ENCODE measurements around the gene CPSF4. TPM values are rescaled to one million over a fixed set of nuclear protein-coding genes. Genes with fewer than 3 reads are reported as not detected.

The CPSF4 gene
- total RNA-seq, 4 donors from 2014 or later, result 13.6 to 34.6 (median 23.0) TPM

- TF ChIP-seq POLR2AphosphoS5 (IDR thresholded peaks at IDR 0.05) (no peak), POLR2A (IDR thresholded peaks at IDR 0.05) (no peak), CTCF (IDR thresholded peaks at IDR 0.05) (no peak), EP300 (IDR thresholded peaks at IDR 0.05) (no peak)
- no peak overlapping the region for H3K27ac ChIP-seq
- peaks cover 0 to 13% (median 2%) of the 10 kb centered on the region in 3 donors for H3K4me1 ChIP-seq
- 50 to 55% methylated on average over 2 of the region's 9 CpGs for WGBS, 2 donors (ENCODE audit: low coverage in 1 of 2)
- no peaks in the 10 kb centered on the region for H3K27me3 ChIP-seq
- H3K4me3 ChIP-seq, result no peak overlapping the region
- peaks cover 0 to 100% of the 10 kb centered on the region in 2 donors for H3K36me3 ChIP-seq
- ATAC-seq, result no peak
- H3K9me3 ChIP-seq, result no peaks in the 10 kb centered on the region
Measured at GRCh38 chr7:99455874-99456273, 17.1 kb downstream of the CPSF4 start.

GRCh38 chr7:99456288-99456687, 17.5 kb downstream of the CPSF4 start:
- H3K36me3 ChIP-seq, result peaks cover 0 to 97% of the 10 kb centered on the region in 2 donors
- H3K27ac ChIP-seq, result no peak overlapping the region

GRCh38 chr7:99457050-99457649, 18.4 kb downstream of the CPSF4 start:
- no peak overlapping the region for H3K4me3 ChIP-seq
- TF ChIP-seq EP300 (IDR thresholded peaks at IDR 0.05), result no peak
- no peak for TF ChIP-seq POLR2AphosphoS5 (IDR thresholded peaks at IDR 0.05)
- no peak for TF ChIP-seq CTCF (IDR thresholded peaks at IDR 0.05)
- TF ChIP-seq POLR2A (IDR thresholded peaks at IDR 0.05), result no peak
- 51 to 100% methylated on average over 1 to 4 of the region's 6 CpGs for WGBS, 2 donors (ENCODE audit: low coverage in 1 of 2)
- peaks cover 0 to 24% (median 4%) of the 10 kb centered on the region in 3 donors for H3K4me1 ChIP-seq
- ATAC-seq, result no peak
- H3K36me3 ChIP-seq, result peaks cover 0 to 93% of the 10 kb centered on the region in 2 donors
- H3K27me3 ChIP-seq, result no peaks in the 10 kb centered on the region
- H3K9me3 ChIP-seq, result no peaks in the 10 kb centered on the region
- H3K27ac ChIP-seq, result no peak overlapping the region

More at GRCh38 chr7:99456288-99456687, 17.5 kb downstream of the CPSF4 start:
- Histone ChIP-seq H3K9me3 (no peaks in the 10 kb centered on the region), H3K4me3 (no peak overlapping the region), H3K4me1 (peaks cover 0 to 17% (median 4%) of the 10 kb centered on the region in 3 donors), H3K27me3 (no peaks in the 10 kb centered on the region)
- WGBS, 2 donors (ENCODE audit: low coverage in 1 of 2), result 72 to 79% methylated on average over 3 of the region's 13 CpGs
- TF ChIP-seq POLR2A (IDR thresholded peaks at IDR 0.05) (no peak), POLR2AphosphoS5 (IDR thresholded peaks at IDR 0.05) (no peak), EP300 (IDR thresholded peaks at IDR 0.05) (no peak), CTCF (IDR thresholded peaks at IDR 0.05) (no peak)
- ATAC-seq, result no peak

- peaks cover 0 to 91% of the 10 kb centered on the region in 2 donors for H3K36me3 ChIP-seq
- 74% methylated on average over 5 of the region's 26 CpGs; no CpG with 5 or more reads in 1 of the 2 donors for WGBS, 2 donors (ENCODE audit: low coverage in 1 of 2)
- no peak overlapping the region for H3K27ac ChIP-seq
- H3K27me3 ChIP-seq, result no peaks in the 10 kb centered on the region
- no peak for ATAC-seq
- H3K4me1 ChIP-seq, result peaks cover 0 to 31% (median 4%) of the 10 kb centered on the region in 3 donors
- no peaks in the 10 kb centered on the region for H3K9me3 ChIP-seq
- no peak for TF ChIP-seq EP300 (IDR thresholded peaks at IDR 0.05)
- H3K4me3 ChIP-seq, result no peak overlapping the region
Measured at GRCh38 chr7:99457650-99458493, 19.1 kb downstream of the CPSF4 start.

- no peaks in the 10 kb centered on the region for H3K9me3 ChIP-seq
- WGBS, 2 donors (ENCODE audit: low coverage in 1 of 2), result 81% methylated on average over 6 of the region's 8 CpGs; no CpG with 5 or more reads in 1 of the 2 donors
- H3K4me1 ChIP-seq, result peaks cover 0 to 44% (median 4%) of the 10 kb centered on the region in 3 donors
- TF ChIP-seq POLR2A (IDR thresholded peaks at IDR 0.05) (no peak), CTCF (IDR thresholded peaks at IDR 0.05) (peak in 1 of 4 experiments; percentile 9)
- no peak for ATAC-seq
- no peak overlapping the region for H3K4me3 ChIP-seq
- H3K27me3 ChIP-seq, result no peaks in the 10 kb centered on the region
- H3K27ac ChIP-seq, result no peak overlapping the region
- peaks cover 0 to 91% of the 10 kb centered on the region in 2 donors for H3K36me3 ChIP-seq
Measured at GRCh38 chr7:99459087-99459486, 20.3 kb downstream of the CPSF4 start.

All from gastroesophageal sphincter (tissue), 4 donors.